Measurements from ENCODE around the gene ITGB6. TPM values are rescaled to one million over a fixed set of nuclear protein-coding genes. Genes with fewer than 3 reads are reported as not detected.

ITGB6 gene
- total RNA-seq, 2 experiments from 2014 or later, result not detected

- Mint-ChIP-seq H3K27ac (no peak overlapping the region), H3K27me3 (peaks cover 5% of the 10 kb centered on the region), H3K9me3 (no peaks in the 10 kb centered on the region), H3K36me3 (no peaks in the 10 kb centered on the region), H3K4me1 (ENCODE audit: low read depth) (peaks cover 54% of the 10 kb centered on the region), H3K4me3 (no peak overlapping the region)
- DNase-seq, result peak; percentile 26
- intact Hi-C loops (cut with micrococcal nuclease), result loop anchor here (1.0 to 10.0 kb wide), 13 partner anchors 46 to 947 kb away; no protein-coding TSS in a partner anchor
- ChIA-PET CTCF (interaction anchor here (0.9 to 2.2 kb wide), 9 partner anchors 11 to 750 kb away, joined by 3 to 18 read pairs (median 3); no protein-coding TSS in a partner anchor), POLR2A (interaction anchor here (1.2 to 1.5 kb wide), 2 partner anchors 46 to 115 kb away, joined by 3 to 6 read pairs; no protein-coding TSS in a partner anchor)
These were observed 20.0 kb upstream of the ITGB6 start for GRCh38 chr2:160220026-160220425.

DNA sequence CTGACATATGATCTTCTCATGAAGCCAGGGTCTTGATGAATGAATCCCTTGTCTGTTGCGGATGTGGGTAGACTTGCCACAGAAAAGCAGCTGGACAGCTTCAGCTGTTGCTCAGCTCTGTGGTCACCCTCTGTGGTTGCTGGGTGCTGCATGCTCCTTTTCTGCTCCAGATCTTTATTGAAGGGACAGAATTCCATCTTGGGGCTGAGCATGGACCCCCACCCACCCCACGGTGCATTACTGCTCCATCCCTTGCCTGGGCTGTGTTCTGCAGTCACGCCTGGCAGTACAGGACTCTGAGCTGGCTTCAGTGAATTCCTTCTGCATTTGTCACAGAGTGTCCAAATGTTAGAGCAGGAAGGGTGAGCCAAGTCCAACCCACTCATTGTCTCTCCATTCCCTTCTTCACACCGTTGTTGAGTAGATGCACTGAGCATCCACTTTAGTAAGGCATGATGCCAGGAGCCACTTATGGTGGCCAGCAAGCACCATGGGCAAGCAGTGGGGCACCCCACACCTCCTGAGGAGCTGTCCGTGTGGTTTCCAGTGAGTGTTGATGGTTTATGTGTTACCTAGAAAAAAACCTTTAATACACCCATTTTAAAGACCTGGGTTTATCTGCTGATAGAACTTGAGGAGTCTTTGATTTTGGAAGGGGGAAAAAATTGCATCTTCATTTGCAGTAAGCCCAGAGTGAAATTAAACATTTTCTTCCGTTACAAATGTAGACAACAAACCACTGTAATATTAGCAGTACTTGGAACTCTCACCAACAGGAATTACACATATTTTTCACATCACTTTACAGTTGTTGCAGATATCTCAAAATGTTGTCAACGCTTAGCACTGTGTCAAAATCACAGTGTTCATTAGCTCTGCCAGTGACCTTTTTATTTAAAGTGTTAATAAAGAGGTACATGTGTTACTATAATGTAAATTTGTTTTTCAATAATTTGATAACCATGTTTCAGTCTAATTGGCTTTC is 14.7 kb upstream of the ITGB6 start:
- H3K27ac Mint-ChIP-seq, result no peak overlapping the region
- no peaks in the 10 kb centered on the region for H3K36me3 Mint-ChIP-seq
- intact Hi-C loops (cut with micrococcal nuclease), result no loop called here
- POLR2A ChIA-PET, result no interaction called here
- H3K4me1 Mint-ChIP-seq (ENCODE audit: low read depth), result peaks cover 13% of the 10 kb centered on the region
- DNase-seq, result no peak
- H3K9me3 Mint-ChIP-seq, result no peaks in the 10 kb centered on the region
- CTCF ChIA-PET, result interaction anchor here (0.8 kb wide), 1 partner anchor 55 kb away, joined by 3 read pairs; no protein-coding TSS in a partner anchor
- no peak overlapping the region for H3K4me3 Mint-ChIP-seq
- H3K27me3 Mint-ChIP-seq, result peaks cover 7% of the 10 kb centered on the region

DNA sequence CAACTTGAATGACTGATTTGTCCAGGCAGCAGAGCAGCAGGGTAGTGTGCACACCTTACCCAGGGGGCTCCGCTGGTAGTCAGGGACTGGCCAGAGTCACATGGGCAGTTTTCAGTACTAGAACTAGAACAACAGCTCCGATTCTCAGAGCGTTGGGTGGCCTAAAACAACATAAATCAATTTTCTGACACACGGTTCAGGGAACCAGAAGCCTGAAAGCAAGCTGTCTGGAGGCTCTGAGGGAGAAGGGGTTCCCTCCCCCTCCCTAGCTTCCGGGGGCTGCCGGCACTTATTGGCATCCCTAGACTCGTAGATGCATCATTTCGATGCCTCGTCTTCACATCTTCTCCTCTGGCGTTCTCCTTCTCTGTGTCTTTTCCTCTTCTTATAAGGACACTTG is 13.4 kb upstream of the ITGB6 start:
- Mint-ChIP-seq H3K9me3 (no peaks in the 10 kb centered on the region), H3K4me3 (no peak overlapping the region), H3K36me3 (no peaks in the 10 kb centered on the region), H3K27ac (no peak overlapping the region), H3K4me1 (ENCODE audit: low read depth) (peaks cover 20% of the 10 kb centered on the region), H3K27me3 (peaks cover 7% of the 10 kb centered on the region)
- DNase-seq, result no peak
- ChIA-PET POLR2A (no interaction called here), CTCF (no interaction called here)
- intact Hi-C loops (cut with micrococcal nuclease), result no loop called here

DNA sequence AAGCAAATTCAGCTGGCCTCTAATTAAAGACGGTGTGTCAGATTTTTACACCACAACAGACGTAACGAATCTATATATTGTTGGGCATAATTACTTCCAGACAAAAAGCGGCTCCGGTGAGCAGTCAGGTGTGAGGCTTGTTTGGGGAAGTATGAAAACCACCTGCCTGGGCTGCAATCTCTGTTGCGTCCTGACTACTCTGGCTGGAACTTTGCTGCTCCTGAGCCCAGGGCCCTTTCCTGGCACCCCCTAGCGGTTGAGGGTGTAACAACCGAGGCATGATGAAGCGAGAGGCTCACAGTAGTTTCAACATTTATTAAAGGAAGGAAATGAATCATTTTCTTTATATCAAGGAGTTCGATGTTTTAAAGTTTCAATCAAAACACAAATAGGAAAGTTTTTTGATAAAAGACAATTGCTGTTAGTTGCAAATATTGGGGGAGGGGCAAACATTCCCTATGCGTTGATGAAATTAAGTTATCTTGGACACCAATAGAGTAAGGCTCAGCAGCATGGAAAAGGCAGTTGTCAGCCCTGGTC is 10.6 kb upstream of the ITGB6 start:
- Mint-ChIP-seq H3K9me3 (no peaks in the 10 kb centered on the region), H3K27me3 (peaks cover 5% of the 10 kb centered on the region), H3K36me3 (no peaks in the 10 kb centered on the region), H3K4me1 (ENCODE audit: low read depth) (peaks cover 32% of the 10 kb centered on the region), H3K4me3 (no peak overlapping the region), H3K27ac (no peak overlapping the region)
- intact Hi-C loops (cut with micrococcal nuclease), result loop anchor here (1.0 kb wide), 1 partner anchor 100 kb away; no protein-coding TSS in a partner anchor
- ChIA-PET POLR2A (no interaction called here), CTCF (interaction anchor here (0.7 to 3.7 kb wide), 10 partner anchors 9 to 853 kb away, joined by 3 to 24 read pairs (median 4); no protein-coding TSS in a partner anchor)
- DNase-seq, result peak; percentile 82

GRCh38 chr2:160209516-160209856 is 9.4 kb upstream of the ITGB6 start:
- intact Hi-C loops (cut with micrococcal nuclease), result no loop called here
- Mint-ChIP-seq H3K36me3 (no peaks in the 10 kb centered on the region), H3K27me3 (peaks cover 1% of the 10 kb centered on the region), H3K9me3 (no peaks in the 10 kb centered on the region), H3K4me1 (ENCODE audit: low read depth) (peaks cover 32% of the 10 kb centered on the region), H3K27ac (no peak overlapping the region), H3K4me3 (no peak overlapping the region)
- ChIA-PET CTCF (interaction anchor here (1.3 to 3.7 kb wide), 6 partner anchors 11 to 854 kb away, joined by 4 to 24 read pairs (median 7); no protein-coding TSS in a partner anchor), POLR2A (no interaction called here)
- DNase-seq, result no peak

DNA sequence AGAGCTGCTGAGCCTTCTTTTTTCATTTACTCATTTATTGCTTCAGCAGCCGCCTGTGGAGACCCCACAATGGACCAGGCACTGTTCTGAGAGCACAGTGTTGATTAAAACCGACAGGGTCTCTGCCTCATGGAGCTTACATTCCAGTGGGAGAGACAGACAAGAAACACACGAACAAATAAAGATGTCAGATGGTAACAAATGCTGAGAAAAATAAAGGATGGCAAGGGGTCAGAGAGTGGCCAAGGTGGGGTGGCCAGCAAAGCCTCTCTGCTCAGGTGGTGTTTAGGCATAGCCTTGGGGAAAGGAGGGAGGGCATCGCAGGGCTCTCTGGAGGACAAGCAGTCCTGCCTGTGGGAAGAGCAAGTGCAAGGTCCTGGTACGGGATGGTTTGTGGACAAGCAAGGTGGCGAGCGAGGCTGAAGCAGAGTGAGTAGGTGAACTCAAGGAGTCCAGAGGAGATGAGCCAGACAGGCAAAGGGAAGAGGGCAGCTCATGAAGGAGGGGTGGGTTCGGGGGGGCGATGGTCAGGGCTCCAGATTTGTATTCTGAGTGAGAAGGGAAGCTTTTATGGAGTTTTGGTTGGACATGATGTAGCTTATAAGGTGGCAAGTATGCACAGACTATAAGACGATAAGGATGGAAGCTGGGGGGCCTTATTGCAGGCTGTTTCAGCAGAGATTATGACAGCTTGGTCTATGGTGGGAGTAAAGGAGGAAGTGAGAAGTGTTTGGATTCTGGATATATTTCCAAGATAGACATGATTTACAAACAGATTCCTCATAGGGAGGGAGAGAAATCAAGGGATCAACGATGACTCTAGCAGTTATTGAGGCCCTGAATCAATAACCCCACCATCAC is 8.8 kb upstream of the ITGB6 start:
- ChIA-PET POLR2A (no interaction called here), CTCF (interaction anchor here (1.2 to 3.7 kb wide), 6 partner anchors 11 to 910 kb away, joined by 3 to 24 read pairs (median 5); no protein-coding TSS in a partner anchor)
- no peaks in the 10 kb centered on the region for H3K36me3 Mint-ChIP-seq
- H3K9me3 Mint-ChIP-seq, result no peaks in the 10 kb centered on the region
- DNase-seq, result no peak
- peaks cover 32% of the 10 kb centered on the region for H3K4me1 Mint-ChIP-seq (ENCODE audit: low read depth)
- H3K27me3 Mint-ChIP-seq, result peaks cover 1% of the 10 kb centered on the region
- intact Hi-C loops (cut with micrococcal nuclease), result no loop called here
- no peak overlapping the region for H3K4me3 Mint-ChIP-seq
- no peak overlapping the region for H3K27ac Mint-ChIP-seq

- peak; percentile 50 for DNase-seq
- POLR2A ChIA-PET, result interaction anchor here (0.6 kb wide), 1 partner anchor 94 kb away, joined by 5 read pairs; no protein-coding TSS in a partner anchor
- Mint-ChIP-seq H3K27me3 (no peaks in the 10 kb centered on the region), H3K27ac (no peak overlapping the region), H3K4me1 (ENCODE audit: low read depth) (peaks cover 32% of the 10 kb centered on the region), H3K36me3 (no peaks in the 10 kb centered on the region), H3K9me3 (no peaks in the 10 kb centered on the region), H3K4me3 (no peak overlapping the region)
- intact Hi-C loops (cut with micrococcal nuclease), result no loop called here
- CTCF ChIA-PET, result interaction anchor here (1.2 to 3.7 kb wide), 5 partner anchors 12 to 911 kb away, joined by 3 to 24 read pairs (median 6); no protein-coding TSS in a partner anchor
These were observed 8.0 kb upstream of the ITGB6 start for GRCh38 chr2:160207804-160208654.

- POLR2A ChIA-PET, result interaction anchor here (0.6 kb wide), 1 partner anchor 93 kb away, joined by 5 read pairs; no protein-coding TSS in a partner anchor
- CTCF ChIA-PET, result interaction anchor here (1.4 kb wide), 1 partner anchor 911 kb away, joined by 4 read pairs; no protein-coding TSS in a partner anchor
These were observed 7.2 kb upstream of the ITGB6 start for GRCh38 chr2:160207271-160207670.

GRCh38 chr2:160206436-160206835 is 6.4 kb upstream of the ITGB6 start:
- ChIA-PET POLR2A (no interaction called here), CTCF (interaction anchor here (0.9 kb wide), 1 partner anchor 46 kb away, joined by 3 read pairs; no protein-coding TSS in a partner anchor)
- H3K27ac Mint-ChIP-seq, result no peak overlapping the region
- no peaks in the 10 kb centered on the region for H3K27me3 Mint-ChIP-seq
- DNase-seq, result no peak
- H3K4me3 Mint-ChIP-seq, result no peak overlapping the region
- intact Hi-C loops (cut with micrococcal nuclease), result no loop called here
- no peaks in the 10 kb centered on the region for H3K36me3 Mint-ChIP-seq
- peaks cover 32% of the 10 kb centered on the region for H3K4me1 Mint-ChIP-seq (ENCODE audit: low read depth)
- H3K9me3 Mint-ChIP-seq, result no peaks in the 10 kb centered on the region

More at GRCh38 chr2:160207271-160207670, 7.2 kb upstream of the ITGB6 start:
- intact Hi-C loops (cut with micrococcal nuclease), result no loop called here
- H3K27ac Mint-ChIP-seq, result no peak overlapping the region
- H3K4me1 Mint-ChIP-seq (ENCODE audit: low read depth), result peaks cover 32% of the 10 kb centered on the region
- no peaks in the 10 kb centered on the region for H3K36me3 Mint-ChIP-seq
- no peaks in the 10 kb centered on the region for H3K27me3 Mint-ChIP-seq
- H3K4me3 Mint-ChIP-seq, result no peak overlapping the region
- no peak for DNase-seq
- H3K9me3 Mint-ChIP-seq, result no peaks in the 10 kb centered on the region

DNA sequence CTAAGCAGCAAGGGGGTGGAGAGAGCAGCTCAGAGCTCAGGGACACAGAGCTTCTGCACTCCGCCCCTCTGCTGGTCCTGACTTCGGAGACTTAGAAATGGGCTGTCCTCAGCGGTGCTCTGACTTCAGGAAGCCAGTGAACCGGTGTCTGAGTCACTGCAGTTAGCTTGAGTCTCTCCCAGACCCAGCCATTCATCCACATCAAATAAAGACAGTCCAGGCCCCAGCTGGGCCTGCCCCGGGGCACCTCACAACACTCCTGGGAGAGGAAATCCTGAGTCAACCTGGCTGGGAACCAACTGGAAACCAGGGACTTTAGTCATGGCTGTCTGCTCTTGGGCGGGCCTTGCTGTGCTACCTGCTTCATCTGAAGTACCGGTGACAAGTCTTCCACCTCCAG is 5.4 kb upstream of the ITGB6 start:
- H3K36me3 Mint-ChIP-seq, result no peaks in the 10 kb centered on the region
- no peak for DNase-seq
- ChIA-PET CTCF (interaction anchor here (0.9 to 1.0 kb wide), 2 partner anchors 47 to 95 kb away, joined by 3 to 4 read pairs; no protein-coding TSS in a partner anchor), POLR2A (no interaction called here)
- H3K27ac Mint-ChIP-seq, result no peak overlapping the region
- no peaks in the 10 kb centered on the region for H3K9me3 Mint-ChIP-seq
- no peaks in the 10 kb centered on the region for H3K27me3 Mint-ChIP-seq
- no peak overlapping the region for H3K4me3 Mint-ChIP-seq
- peaks cover 27% of the 10 kb centered on the region for H3K4me1 Mint-ChIP-seq (ENCODE audit: low read depth)
- intact Hi-C loops (cut with micrococcal nuclease), result no loop called here

DNA sequence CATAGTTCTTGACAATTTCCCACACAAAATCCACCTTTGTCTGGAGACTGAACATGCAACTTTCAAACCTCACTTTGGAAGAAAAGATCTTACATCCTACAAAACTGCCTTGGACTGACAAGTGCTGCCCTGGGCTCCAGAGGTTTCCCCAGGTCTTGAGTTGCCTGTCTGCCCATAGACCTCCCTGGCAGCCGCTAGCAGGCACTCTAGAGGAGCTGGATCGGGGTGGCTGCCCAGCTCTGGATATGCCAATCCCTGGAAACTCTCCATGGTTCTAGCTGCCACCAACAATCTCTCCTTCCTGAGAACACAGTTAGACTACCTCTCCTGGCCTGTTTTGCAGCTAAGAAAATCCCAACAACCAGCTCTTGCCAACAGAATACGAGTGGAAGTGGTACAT is 3.4 kb upstream of the ITGB6 start:
- POLR2A ChIA-PET, result no interaction called here
- Mint-ChIP-seq H3K4me1 (ENCODE audit: low read depth) (peaks cover 12% of the 10 kb centered on the region), H3K4me3 (no peak overlapping the region), H3K27me3 (peaks cover 2% of the 10 kb centered on the region), H3K9me3 (no peaks in the 10 kb centered on the region), H3K36me3 (no peaks in the 10 kb centered on the region), H3K27ac (no peak overlapping the region)
- intact Hi-C loops (cut with micrococcal nuclease), result no loop called here
- CTCF ChIA-PET, result no interaction called here
- DNase-seq, result no peak

Data from activated CD4-positive, alpha-beta memory T cell treated with anti-CD3 and anti-CD28 coated beads for 36 hours (primary cell).